Measurements from ENCODE around the gene GFAP.

The GFAP gene

DNA sequence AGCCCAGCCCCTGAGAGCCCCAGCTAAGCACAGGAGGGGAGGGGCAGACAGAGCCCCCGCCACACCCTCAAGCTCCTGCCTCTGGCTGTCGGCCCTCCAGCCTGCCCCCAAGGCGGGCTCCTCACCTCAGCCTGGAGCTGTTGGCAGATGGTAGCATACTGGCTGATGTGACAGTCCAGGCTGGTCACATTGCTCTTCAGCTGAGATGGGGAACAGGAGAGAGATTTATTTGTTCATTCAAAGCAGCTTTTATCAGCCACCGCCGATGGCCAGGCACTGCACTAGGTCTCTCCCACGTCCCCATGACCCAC, 17.4 kb upstream of the GFAP start:
- DNase-seq (ENCODE audit: low read depth, low spot score) = no peak
- ChIA-PET POLR2A (no interaction called here), CTCF (interaction anchor here (1.4 to 6.3 kb wide), 3 partner anchors 9 to 88 kb away, joined by 5 to 52 read pairs (median 49); no protein-coding TSS in a partner anchor)
- H3K4me3 ChIP-seq (ENCODE audit: low read depth, low read length) = no peak overlapping the region
- TF ChIP-seq, protein P1, sequence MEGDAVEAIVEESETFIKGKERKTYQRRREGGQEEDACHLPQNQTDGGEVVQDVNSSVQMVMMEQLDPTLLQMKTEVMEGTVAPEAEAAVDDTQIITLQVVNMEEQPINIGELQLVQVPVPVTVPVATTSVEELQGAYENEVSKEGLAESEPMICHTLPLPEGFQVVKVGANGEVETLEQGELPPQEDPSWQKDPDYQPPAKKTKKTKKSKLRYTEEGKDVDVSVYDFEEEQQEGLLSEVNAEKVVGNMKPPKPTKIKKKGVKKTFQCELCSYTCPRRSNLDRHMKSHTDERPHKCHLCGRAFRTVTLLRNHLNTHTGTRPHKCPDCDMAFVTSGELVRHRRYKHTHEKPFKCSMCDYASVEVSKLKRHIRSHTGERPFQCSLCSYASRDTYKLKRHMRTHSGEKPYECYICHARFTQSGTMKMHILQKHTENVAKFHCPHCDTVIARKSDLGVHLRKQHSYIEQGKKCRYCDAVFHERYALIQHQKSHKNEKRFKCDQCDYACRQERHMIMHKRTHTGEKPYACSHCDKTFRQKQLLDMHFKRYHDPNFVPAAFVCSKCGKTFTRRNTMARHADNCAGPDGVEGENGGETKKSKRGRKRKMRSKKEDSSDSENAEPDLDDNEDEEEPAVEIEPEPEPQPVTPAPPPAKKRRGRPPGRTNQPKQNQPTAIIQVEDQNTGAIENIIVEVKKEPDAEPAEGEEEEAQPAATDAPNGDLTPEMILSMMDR (IDR thresholded peaks at IDR 0.05; ENCODE audit: insufficient read depth, low read length, missing control alignments) = no peak

DNA sequence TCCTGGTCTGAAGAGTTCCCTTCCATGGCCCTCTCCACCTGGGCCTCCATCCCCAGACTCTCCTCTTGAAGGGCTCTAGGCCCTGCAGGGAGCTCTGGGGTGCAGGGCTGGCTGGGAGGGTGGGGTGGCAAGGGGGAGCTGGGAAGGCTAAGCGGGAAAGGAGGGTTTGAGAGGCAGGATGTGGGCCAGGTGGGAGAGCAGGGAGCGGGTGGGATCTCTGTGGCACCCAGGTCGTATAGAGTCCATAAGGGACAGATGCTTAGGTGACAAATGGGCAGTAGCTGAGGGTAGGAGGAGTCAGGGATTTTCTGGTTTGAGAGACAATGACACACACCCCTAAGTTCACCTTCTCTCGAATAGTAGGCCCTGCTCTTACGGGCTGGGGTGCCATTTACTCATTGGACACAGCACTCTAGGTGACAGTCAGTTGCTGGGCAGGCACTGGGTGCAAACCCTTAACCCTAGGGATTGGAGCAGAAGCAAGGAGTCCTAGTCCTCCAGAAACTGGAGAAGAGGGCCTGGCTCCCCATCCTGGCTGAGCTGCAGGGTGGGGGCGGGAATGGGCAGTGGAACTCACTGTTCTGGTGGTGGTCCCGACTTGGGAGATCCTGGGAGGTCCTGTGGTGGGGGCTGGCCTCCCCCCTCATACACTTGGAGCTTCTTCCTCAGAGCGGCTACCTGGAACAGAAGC, 16.9 kb upstream of the GFAP start:
- TF ChIP-seq, protein P1 (IDR thresholded peaks at IDR 0.05; ENCODE audit: insufficient read depth, low read length, missing control alignments) = no peak
- ChIA-PET CTCF (interaction anchor here (1.3 to 6.3 kb wide), 4 partner anchors 10 to 203 kb away, joined by 4 to 52 read pairs (median 27); partner anchors contain the start of gene ACBD4), POLR2A (no interaction called here)
- no peak for DNase-seq (ENCODE audit: low read depth, low spot score)
- H3K4me3 ChIP-seq (ENCODE audit: low read depth, low read length) = no peak overlapping the region

DNA sequence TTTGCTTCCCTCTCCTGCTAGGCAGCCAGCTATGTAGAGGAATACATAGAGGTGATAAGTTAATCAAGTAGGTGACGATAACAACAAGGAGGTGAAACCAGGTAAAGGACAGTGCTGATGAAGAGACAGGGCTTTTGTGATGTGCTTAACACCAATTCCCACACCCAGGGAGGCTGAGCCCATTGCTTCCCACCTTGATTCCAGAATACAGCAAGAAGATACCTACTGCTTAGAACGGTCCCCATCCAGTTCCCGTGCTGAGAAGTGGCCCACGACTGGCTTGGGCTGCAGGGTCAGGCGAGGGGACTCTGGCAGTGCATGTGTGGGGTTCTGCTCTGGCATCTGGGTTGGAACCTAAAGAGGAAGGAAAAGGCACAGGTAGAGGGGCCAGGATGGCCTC, 16.1 kb upstream of the GFAP start:
- POLR2A ChIA-PET = interaction anchor here (0.7 kb wide), 1 partner anchor 1041 kb away, joined by 3 read pairs; no protein-coding TSS in a partner anchor
- H3K4me3 ChIP-seq (ENCODE audit: low read depth, low read length) = no peak overlapping the region
- TF ChIP-seq, protein P1 (IDR thresholded peaks at IDR 0.05; ENCODE audit: insufficient read depth, low read length, missing control alignments) = no peak
- no peak for DNase-seq (ENCODE audit: low read depth, low spot score)
- CTCF ChIA-PET = interaction anchor here (1.0 to 6.3 kb wide), 6 partner anchors 9 to 204 kb away, joined by 3 to 52 read pairs (median 4); partner anchors contain the start of gene ACBD4

DNA sequence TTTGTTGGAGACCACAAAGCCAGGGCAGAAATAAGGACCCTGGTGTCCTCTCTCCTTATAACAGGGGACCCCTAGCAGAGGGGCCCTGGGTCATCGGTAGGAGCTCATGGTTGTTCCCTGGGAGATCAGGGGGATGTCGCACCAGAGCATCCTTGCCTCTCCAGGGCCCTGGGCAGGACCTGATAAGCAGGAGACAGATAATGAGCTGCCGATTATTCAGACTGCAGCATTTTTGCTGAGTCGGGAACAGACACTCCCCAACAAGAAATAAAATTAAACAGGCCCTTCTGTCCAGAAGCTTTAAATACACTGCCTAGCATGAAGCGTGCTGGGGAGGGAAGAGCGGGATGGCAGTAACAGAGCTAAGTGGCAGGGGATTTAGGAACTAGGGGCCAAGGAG, 15.4 kb upstream of the GFAP start:
- POLR2A ChIA-PET = interaction anchor here (0.7 kb wide), 1 partner anchor 1041 kb away, joined by 3 read pairs; no protein-coding TSS in a partner anchor

DNA sequence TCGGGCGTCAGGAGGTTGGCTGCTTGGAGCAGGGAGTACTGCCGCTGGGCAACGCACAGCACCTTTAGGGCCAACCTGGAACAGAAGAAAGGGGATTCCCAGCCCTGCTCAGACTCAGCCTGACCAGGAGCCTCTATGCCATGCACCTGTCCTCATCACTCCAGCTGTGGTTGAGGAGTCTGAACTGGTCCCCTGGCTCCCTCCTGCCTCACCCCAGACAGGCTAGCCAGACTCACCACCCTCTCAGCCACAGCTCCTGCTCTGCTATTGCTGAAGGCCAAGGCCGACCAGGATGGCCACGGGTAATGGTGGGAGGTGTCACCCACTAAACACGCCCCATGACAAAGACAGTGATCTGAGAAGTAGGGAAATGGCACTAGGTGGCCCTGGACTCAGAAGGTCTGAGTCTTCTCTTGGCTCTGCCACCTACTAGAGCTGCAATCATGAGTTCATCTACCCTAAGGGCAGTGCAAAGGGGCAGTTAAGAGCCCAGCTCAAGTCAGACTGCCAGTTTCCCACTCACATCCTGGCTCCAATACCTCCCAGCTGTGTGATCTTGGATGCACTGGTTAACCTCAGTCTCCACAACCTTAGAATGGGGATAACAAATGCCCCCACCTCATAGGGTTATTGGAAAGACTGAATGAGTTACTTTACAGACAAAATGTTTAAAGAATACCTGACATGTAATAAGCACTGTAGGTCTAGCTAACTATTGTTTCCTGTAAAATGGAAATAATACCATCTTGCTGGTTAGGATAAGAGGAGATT, 13.8 kb upstream of the GFAP start:
- ChIA-PET POLR2A (no interaction called here), CTCF (interaction anchor here (0.9 to 6.3 kb wide), 3 partner anchors 8 to 91 kb away, joined by 3 to 52 read pairs (median 49); no protein-coding TSS in a partner anchor)
- TF ChIP-seq, protein P1 (IDR thresholded peaks at IDR 0.05; ENCODE audit: insufficient read depth, low read length, missing control alignments) = no peak
- no peak overlapping the region for H3K4me3 ChIP-seq (ENCODE audit: low read depth, low read length)
- no peak for DNase-seq (ENCODE audit: low read depth, low spot score)

More for the DNA sequence above, 15.4 kb upstream of the GFAP start:
- DNase-seq (ENCODE audit: low read depth, low spot score) = no peak
- TF ChIP-seq, protein P1 (IDR thresholded peaks at IDR 0.05; ENCODE audit: insufficient read depth, low read length, missing control alignments) = no peak
- CTCF ChIA-PET = interaction anchor here (1.0 to 6.3 kb wide), 5 partner anchors 10 to 90 kb away, joined by 3 to 52 read pairs (median 3); no protein-coding TSS in a partner anchor
- H3K4me3 ChIP-seq (ENCODE audit: low read depth, low read length) = no peak overlapping the region

DNA sequence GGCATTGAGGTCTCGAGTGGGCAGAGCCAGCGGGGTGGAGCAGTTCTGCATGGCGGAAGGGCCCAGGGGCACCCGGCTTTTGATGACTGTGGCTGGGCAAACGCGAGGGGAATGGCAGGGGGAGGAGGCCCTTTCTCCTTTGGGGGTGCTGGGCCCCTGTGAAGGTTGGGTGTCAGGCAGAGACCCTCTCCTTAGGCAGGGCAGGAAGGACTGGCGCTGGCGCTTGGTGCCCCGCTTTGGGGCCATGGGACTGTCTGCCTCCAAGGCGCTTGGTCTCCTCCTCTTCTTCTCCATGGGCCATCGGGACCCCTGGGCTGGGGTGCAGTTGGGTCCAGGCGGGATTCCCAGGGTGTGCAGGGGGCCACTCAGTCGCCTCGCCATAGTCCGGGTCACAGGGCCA, 12.8 kb upstream of the GFAP start:
- TF ChIP-seq, protein P1 (IDR thresholded peaks at IDR 0.05; ENCODE audit: insufficient read depth, low read length, missing control alignments) = no peak
- ChIA-PET CTCF (interaction anchor here (1.0 to 22.1 kb wide), 5 partner anchors 17 to 324 kb away, joined by 3 to 673 read pairs (median 6); partner anchors contain the start of gene ACBD4), POLR2A (no interaction called here)
- H3K4me3 ChIP-seq (ENCODE audit: low read depth, low read length) = no peak overlapping the region
- DNase-seq (ENCODE audit: low read depth, low spot score) = no peak
